ES-I3 (cell line): ENCODE data around the gene PAPPA2.

ENCODE experiments used
- H3K36me3 ChIP-seq: 2 replicates; pipeline ENCODE4 v1.6.1; 2013; ENCODE audit warnings: mild to moderate bottlenecking, low read length, control low read depth, moderate library complexity; ENCODE audit not compliant: insufficient read depth
- H3K4me1 ChIP-seq: 2 replicates; pipeline ENCODE4 v1.6.1; 2013; ENCODE audit warnings: mild to moderate bottlenecking, control low read depth, low read length; ENCODE audit not compliant: insufficient read depth
- H3K9ac ChIP-seq: 2 replicates; pipeline ENCODE4 v1.6.1; 2013; ENCODE audit warnings: low read depth, mild to moderate bottlenecking, low read length, moderate library complexity
- H3K9me3 ChIP-seq: 2 replicates; pipeline ENCODE4 v1.6.1; 2013; ENCODE audit warnings: mild to moderate bottlenecking, low read length, moderate library complexity; ENCODE audit not compliant: control insufficient read depth, insufficient read depth

PAPPA2 gene

GRCh38 chr1:176847052-176847451, 384.1 kb downstream of the PAPPA2 start:
- H3K36me3 ChIP-seq, result no peaks in the 10 kb centered on the region
- peaks cover 4% of the 10 kb centered on the region; the same call in 1 of the 2 replicates for H3K4me1 ChIP-seq
- no peak overlapping the region for H3K9ac ChIP-seq
- H3K9me3 ChIP-seq, result no peaks in the 10 kb centered on the region

GRCh38 chr1:176849281-176849680, 386.3 kb downstream of the PAPPA2 start:
- Histone ChIP-seq H3K4me1 (peaks cover 4% of the 10 kb centered on the region; the same call in 1 of the 2 replicates), H3K9ac (no peak overlapping the region), H3K9me3 (no peaks in the 10 kb centered on the region), H3K36me3 (no peaks in the 10 kb centered on the region)

GRCh38 chr1:176850871-176851270, 387.9 kb downstream of the PAPPA2 start:
- no peaks in the 10 kb centered on the region for H3K36me3 ChIP-seq
- H3K9me3 ChIP-seq, result no peaks in the 10 kb centered on the region
- no peak overlapping the region for H3K9ac ChIP-seq
- H3K4me1 ChIP-seq, result no peaks in the 10 kb centered on the region

- no peak overlapping the region for H3K9ac ChIP-seq
- no peaks in the 10 kb centered on the region for H3K9me3 ChIP-seq
- no peaks in the 10 kb centered on the region for H3K36me3 ChIP-seq
- no peaks in the 10 kb centered on the region for H3K4me1 ChIP-seq
Measured at GRCh38 chr1:176852124-176852523, 389.1 kb downstream of the PAPPA2 start.

GRCh38 chr1:176853503-176853902, 390.5 kb downstream of the PAPPA2 start:
- no peaks in the 10 kb centered on the region for H3K9me3 ChIP-seq
- no peaks in the 10 kb centered on the region for H3K4me1 ChIP-seq
- no peak overlapping the region for H3K9ac ChIP-seq
- H3K36me3 ChIP-seq, result no peaks in the 10 kb centered on the region

GRCh38 chr1:176854121-176854520, 391.1 kb downstream of the PAPPA2 start:
- Histone ChIP-seq H3K9ac (no peak overlapping the region), H3K9me3 (no peaks in the 10 kb centered on the region), H3K36me3 (no peaks in the 10 kb centered on the region), H3K4me1 (no peaks in the 10 kb centered on the region)

GRCh38 chr1:176854758-176855745, 392.1 kb downstream of the PAPPA2 start:
- no peaks in the 10 kb centered on the region for H3K9me3 ChIP-seq
- H3K36me3 ChIP-seq, result no peaks in the 10 kb centered on the region
- no peak overlapping the region for H3K9ac ChIP-seq
- H3K4me1 ChIP-seq, result no peaks in the 10 kb centered on the region

GRCh38 chr1:176857632-176858031, 394.7 kb downstream of the PAPPA2 start:
- H3K9me3 ChIP-seq, result no peaks in the 10 kb centered on the region
- no peak overlapping the region for H3K9ac ChIP-seq
- no peaks in the 10 kb centered on the region for H3K36me3 ChIP-seq
- no peaks in the 10 kb centered on the region for H3K4me1 ChIP-seq

GRCh38 chr1:176858433-176858916, 395.5 kb downstream of the PAPPA2 start:
- H3K36me3 ChIP-seq, result no peaks in the 10 kb centered on the region
- no peak overlapping the region for H3K9ac ChIP-seq
- H3K4me1 ChIP-seq, result no peaks in the 10 kb centered on the region; the same call in 1 of the 2 replicates
- H3K9me3 ChIP-seq, result no peaks in the 10 kb centered on the region

- H3K4me1 ChIP-seq, result no peaks in the 10 kb centered on the region; the same call in 1 of the 2 replicates
- no peaks in the 10 kb centered on the region for H3K36me3 ChIP-seq
- H3K9ac ChIP-seq, result no peak overlapping the region
- H3K9me3 ChIP-seq, result no peaks in the 10 kb centered on the region
Measured at GRCh38 chr1:176863613-176864012, 400.6 kb downstream of the PAPPA2 start.

- Histone ChIP-seq H3K9me3 (no peaks in the 10 kb centered on the region), H3K36me3 (no peaks in the 10 kb centered on the region), H3K9ac (no peak overlapping the region), H3K4me1 (no peaks in the 10 kb centered on the region; the same call in 1 of the 2 replicates)
Measured at GRCh38 chr1:176864211-176864610, 401.2 kb downstream of the PAPPA2 start.

- H3K9me3 ChIP-seq, result no peaks in the 10 kb centered on the region
- H3K4me1 ChIP-seq, result no peaks in the 10 kb centered on the region; the same call in 1 of the 2 replicates
- no peaks in the 10 kb centered on the region for H3K36me3 ChIP-seq
- H3K9ac ChIP-seq, result no peak overlapping the region
Measured at GRCh38 chr1:176866011-176866714, 403.2 kb downstream of the PAPPA2 start.

GRCh38 chr1:176869577-176869976, 406.6 kb downstream of the PAPPA2 start:
- no peak overlapping the region for H3K9ac ChIP-seq
- H3K4me1 ChIP-seq, result no peaks in the 10 kb centered on the region
- H3K9me3 ChIP-seq, result no peaks in the 10 kb centered on the region
- no peaks in the 10 kb centered on the region for H3K36me3 ChIP-seq

- no peaks in the 10 kb centered on the region for H3K4me1 ChIP-seq
- no peak overlapping the region for H3K9ac ChIP-seq
- H3K36me3 ChIP-seq, result no peaks in the 10 kb centered on the region
- H3K9me3 ChIP-seq, result no peaks in the 10 kb centered on the region
Measured at GRCh38 chr1:176876966-176877515, 414.1 kb downstream of the PAPPA2 start.
